VCaP (cell line): ENCODE data around the gene CIC.

Experiments
- H3K27ac ChIP-seq: fragments of 450-650 bp; 2 replicates; pipeline ENCODE4 v1.5.1; 2017
- CTCF ChIP-seq: fragments of 450-650 bp; conservative IDR thresholded peaks from 2 replicates; pipeline ENCODE4 v1.5.1; 2017; ENCODE audit warnings: mild to moderate bottlenecking, moderate library complexity

The CIC gene

DNA sequence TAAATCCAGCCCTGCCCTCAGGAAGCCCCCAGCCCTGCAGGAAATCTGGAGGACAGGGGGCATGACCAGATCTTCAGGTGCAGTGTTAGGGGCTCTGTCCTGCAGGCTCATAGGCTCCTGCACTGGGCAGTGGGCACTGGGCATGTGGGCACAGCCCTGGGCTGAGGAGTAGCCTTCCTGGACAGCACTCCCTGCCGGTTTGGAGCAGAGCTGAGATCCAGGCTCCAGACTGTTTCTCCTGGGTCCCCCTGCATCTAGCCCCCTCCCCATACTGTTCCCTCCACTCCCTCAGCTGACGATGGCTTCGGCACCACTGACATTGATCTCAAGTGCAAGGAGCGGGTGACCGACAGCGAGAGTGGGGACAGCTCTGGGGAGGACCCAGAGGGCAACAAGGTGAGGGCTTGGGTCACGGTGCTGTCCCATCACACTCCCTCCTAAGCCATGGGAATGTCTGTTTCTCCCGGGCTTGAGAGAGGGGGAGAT, 20.5 kb downstream of the CIC start:
- no peak for TF ChIP-seq CTCF
- H3K27ac ChIP-seq, result no peak overlapping the region

DNA sequence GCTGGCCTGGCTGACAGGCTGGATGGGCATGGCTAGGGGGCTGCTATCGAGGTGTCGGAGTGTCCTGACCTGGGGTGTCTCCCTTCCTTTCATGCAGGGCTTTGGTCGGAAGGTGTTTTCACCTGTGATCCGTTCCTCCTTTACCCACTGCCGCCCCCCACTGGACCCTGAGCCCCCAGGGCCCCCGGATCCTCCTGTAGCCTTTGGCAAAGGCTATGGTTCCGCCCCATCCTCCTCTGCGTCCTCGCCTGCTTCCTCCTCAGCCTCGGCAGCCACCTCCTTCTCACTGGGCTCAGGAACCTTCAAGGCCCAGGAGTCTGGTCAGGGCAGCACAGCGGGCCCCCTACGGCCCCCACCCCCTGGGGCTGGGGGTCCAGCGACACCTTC, 21.1 kb downstream of the CIC start:
- TF ChIP-seq CTCF, result no peak
- no peak overlapping the region for H3K27ac ChIP-seq

DNA sequence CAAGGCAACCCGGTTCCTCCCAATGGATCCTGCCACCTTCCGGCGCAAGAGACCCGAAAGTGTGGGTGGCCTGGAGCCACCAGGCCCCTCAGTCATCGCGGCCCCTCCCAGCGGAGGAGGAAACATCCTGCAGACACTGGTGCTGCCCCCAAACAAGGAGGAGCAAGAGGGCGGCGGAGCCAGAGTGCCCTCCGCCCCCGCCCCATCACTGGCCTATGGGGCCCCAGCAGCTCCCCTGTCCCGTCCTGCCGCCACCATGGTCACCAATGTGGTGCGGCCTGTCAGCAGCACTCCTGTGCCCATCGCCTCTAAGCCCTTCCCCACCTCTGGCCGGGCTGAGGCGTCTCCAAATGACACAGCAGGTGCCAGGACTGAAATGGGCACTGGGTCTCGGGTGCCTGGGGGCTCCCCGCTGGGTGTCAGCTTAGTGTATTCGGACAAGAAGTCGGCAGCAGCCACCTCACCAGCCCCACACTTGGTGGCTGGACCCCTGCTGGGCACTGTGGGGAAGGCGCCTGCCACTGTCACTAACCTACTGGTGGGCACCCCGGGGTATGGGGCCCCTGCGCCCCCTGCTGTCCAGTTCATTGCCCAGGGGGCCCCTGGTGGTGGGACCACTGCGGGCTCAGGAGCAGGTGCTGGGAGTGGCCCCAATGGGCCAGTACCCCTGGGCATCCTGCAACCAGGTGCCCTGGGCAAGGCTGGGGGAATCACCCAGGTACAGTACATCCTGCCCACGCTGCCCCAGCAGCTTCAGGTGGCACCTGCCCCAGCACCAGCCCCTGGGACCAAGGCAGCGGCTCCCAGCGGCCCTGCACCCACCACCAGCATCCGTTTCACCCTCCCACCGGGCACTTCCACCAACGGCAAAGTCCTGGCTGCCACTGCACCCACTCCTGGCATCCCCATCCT, 21.7 kb downstream of the CIC start:
- TF ChIP-seq CTCF, result peak; percentile 70
- no peak overlapping the region for H3K27ac ChIP-seq

- H3K27ac ChIP-seq, result no peak overlapping the region
- no peak for TF ChIP-seq CTCF
Measured at GRCh38 chr19:42291435-42291810, 22.4 kb downstream of the CIC start.

DNA sequence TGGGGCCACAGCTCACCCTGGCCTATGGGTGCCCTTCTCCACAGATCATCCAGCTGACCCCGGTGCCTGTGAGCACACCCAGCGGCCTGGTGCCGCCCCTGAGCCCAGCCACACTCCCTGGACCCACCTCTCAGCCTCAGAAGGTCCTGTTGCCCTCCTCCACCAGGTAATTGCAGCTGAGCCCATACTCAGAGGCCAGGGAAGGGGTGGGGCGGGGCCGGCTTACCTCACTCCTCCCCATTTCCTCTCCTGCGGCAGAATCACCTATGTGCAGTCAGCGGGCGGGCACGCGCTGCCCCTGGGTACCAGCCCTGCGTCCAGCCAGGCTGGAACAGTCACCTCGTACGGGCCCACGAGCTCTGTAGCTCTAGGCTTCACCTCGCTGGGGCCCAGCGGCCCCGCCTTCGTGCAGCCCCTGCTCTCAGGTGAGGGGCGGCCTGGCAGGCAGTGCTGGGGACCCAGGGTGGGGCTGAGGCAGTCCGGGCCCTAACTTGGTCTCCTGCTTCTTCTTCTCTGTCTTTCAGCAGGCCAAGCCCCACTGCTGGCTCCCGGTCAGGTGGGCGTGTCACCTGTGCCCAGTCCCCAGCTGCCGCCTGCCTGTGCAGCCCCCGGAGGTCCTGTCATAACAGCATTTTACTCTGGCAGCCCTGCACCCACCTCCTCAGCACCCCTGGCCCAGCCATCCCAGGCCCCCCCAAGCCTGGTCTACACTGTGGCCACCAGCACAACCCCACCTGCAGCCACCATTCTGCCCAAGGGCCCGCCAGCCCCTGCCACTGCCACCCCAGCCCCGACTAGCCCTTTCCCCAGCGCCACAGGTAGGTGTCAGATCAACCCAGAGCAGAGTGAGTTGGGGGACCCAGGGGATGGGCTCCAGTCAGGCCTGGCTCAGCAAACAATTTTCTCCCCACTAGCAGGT, 23.2 kb downstream of the CIC start:
- H3K27ac ChIP-seq, result no peak overlapping the region
- TF ChIP-seq CTCF, result no peak

- no peak overlapping the region for H3K27ac ChIP-seq
- no peak for TF ChIP-seq CTCF
Measured at GRCh38 chr19:42292963-42293362, 23.9 kb downstream of the CIC start.

DNA sequence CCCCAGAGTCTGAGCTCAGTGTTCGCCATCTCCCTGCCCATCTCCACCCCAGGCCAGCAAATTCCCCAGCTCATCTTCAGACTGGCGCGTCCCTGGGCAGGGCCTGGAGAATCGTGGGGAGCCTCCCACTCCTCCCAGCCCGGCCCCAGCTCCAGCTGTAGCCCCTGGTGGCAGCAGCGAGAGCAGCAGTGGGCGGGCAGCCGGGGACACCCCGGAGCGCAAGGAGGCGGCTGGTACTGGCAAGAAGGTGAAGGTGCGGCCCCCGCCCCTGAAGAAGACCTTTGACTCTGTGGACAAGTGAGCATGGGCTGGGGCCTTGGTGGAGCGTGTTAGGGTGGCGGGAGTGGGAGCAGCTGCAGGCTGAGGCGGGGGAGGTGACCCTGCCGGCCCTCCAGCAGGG, 24.5 kb downstream of the CIC start:
- no peak overlapping the region for H3K27ac ChIP-seq
- no peak for TF ChIP-seq CTCF
